RPMI8226 (cell line): ENCODE measurements around the gene RPL13.
"Not testable (repeated sequence)": the region's sequence is repeated elsewhere in the genome, so short reads cannot be mapped to it uniquely, and the experiment has no call there.

Experiments used
- DNase-seq: peaks from one replicate; pipeline ENCODE4 v3.0.0-alpha.2; 2015

RPL13 gene

GRCh38 chr16:89577055-89577759, 16.7 kb downstream of the RPL13 start:
- DNase-seq: no peak

GRCh38 chr16:89579351-89579750, 18.9 kb downstream of the RPL13 start:
- no peak for DNase-seq

- no peak for DNase-seq
These were observed 20.7 kb downstream of the RPL13 start for GRCh38 chr16:89581045-89581695.

GRCh38 chr16:89581861-89582563, 21.5 kb downstream of the RPL13 start:
- DNase-seq: no peak

GRCh38 chr16:89582614-89583196, 22.2 kb downstream of the RPL13 start:
- DNase-seq: no peak

GRCh38 chr16:89583197-89583894, 22.9 kb downstream of the RPL13 start:
- no peak for DNase-seq

GRCh38 chr16:89583895-89584644, 23.6 kb downstream of the RPL13 start:
- no peak for DNase-seq

- peak; percentile 55 for DNase-seq
These were observed 24.5 kb downstream of the RPL13 start for GRCh38 chr16:89584768-89585549.

GRCh38 chr16:89586218-89586617, 25.7 kb downstream of the RPL13 start:
- no peak for DNase-seq

GRCh38 chr16:89586853-89587252, 26.4 kb downstream of the RPL13 start:
- DNase-seq: no peak

GRCh38 chr16:89587676-89588075, 27.2 kb downstream of the RPL13 start:
- DNase-seq: not testable (repeated sequence)

- DNase-seq: no peak
These were observed 28.1 kb downstream of the RPL13 start for GRCh38 chr16:89588413-89589109.

- DNase-seq: no peak
These were observed 28.9 kb downstream of the RPL13 start for GRCh38 chr16:89589241-89589926.

GRCh38 chr16:89593841-89594240, 33.4 kb downstream of the RPL13 start:
- no peak for DNase-seq

- DNase-seq: no peak
These were observed 35.0 kb downstream of the RPL13 start for GRCh38 chr16:89595330-89596060.

GRCh38 chr16:89596061-89596689, 35.7 kb downstream of the RPL13 start:
- DNase-seq: no peak

- DNase-seq: no peak
These were observed 36.6 kb downstream of the RPL13 start for GRCh38 chr16:89596957-89597649.

- DNase-seq: no peak
These were observed 37.7 kb downstream of the RPL13 start for GRCh38 chr16:89598199-89598598.
